ENCODE data around the gene LOXHD1. TPM values are rescaled to one million over a fixed set of nuclear protein-coding genes. Genes with fewer than 3 reads are reported as not detected.

The LOXHD1 gene
- total RNA-seq, 2 experiments from 2014 or later, result 0.05 TPM; not detected in 1

GRCh38 chr18:46506974-46507586, 149.9 kb downstream of the LOXHD1 start:
- Mint-ChIP-seq H3K4me1 (ENCODE audit: low read depth) (no peaks in the 10 kb centered on the region), H3K27ac (no peak overlapping the region), H3K4me3 (no peak overlapping the region), H3K27me3 (ENCODE audit: low read depth) (peaks cover 3% of the 10 kb centered on the region), H3K9me3 (no peaks in the 10 kb centered on the region), H3K36me3 (ENCODE audit: low read depth) (no peaks in the 10 kb centered on the region)
- intact Hi-C loops (cut with micrococcal nuclease), result no loop called here
- DNase-seq, result no peak
- CTCF ChIA-PET, result no interaction called here

- intact Hi-C loops (cut with micrococcal nuclease), result no loop called here
- H3K27me3 Mint-ChIP-seq (ENCODE audit: low read depth), result peaks cover 7% of the 10 kb centered on the region
- no peak overlapping the region for H3K27ac Mint-ChIP-seq
- H3K36me3 Mint-ChIP-seq (ENCODE audit: low read depth), result no peaks in the 10 kb centered on the region
- no peaks in the 10 kb centered on the region for H3K4me1 Mint-ChIP-seq (ENCODE audit: low read depth)
- CTCF ChIA-PET, result no interaction called here
- H3K9me3 Mint-ChIP-seq, result no peaks in the 10 kb centered on the region
- H3K4me3 Mint-ChIP-seq, result no peak overlapping the region
- DNase-seq, result peak; percentile 38
These were observed 154.6 kb downstream of the LOXHD1 start for GRCh38 chr18:46502444-46502843.

GRCh38 chr18:46497129-46497528, 159.9 kb downstream of the LOXHD1 start:
- Mint-ChIP-seq H3K4me3 (no peak overlapping the region), H3K4me1 (ENCODE audit: low read depth) (no peaks in the 10 kb centered on the region), H3K9me3 (peaks cover 3% of the 10 kb centered on the region), H3K27me3 (ENCODE audit: low read depth) (peaks cover 8% of the 10 kb centered on the region), H3K36me3 (ENCODE audit: low read depth) (no peaks in the 10 kb centered on the region), H3K27ac (no peak overlapping the region)
- DNase-seq, result peak; percentile 69
- CTCF ChIA-PET, result no interaction called here
- intact Hi-C loops (cut with micrococcal nuclease), result no loop called here

- CTCF ChIA-PET, result interaction anchor here (0.6 to 1.7 kb wide), 3 partner anchors 175 to 385 kb away, joined by 3 to 7 read pairs (median 4); partner anchors contain the start of gene HAUS1
- no peak overlapping the region for H3K4me3 Mint-ChIP-seq
- intact Hi-C loops (cut with micrococcal nuclease), result no loop called here
- H3K36me3 Mint-ChIP-seq (ENCODE audit: low read depth), result no peaks in the 10 kb centered on the region
- no peaks in the 10 kb centered on the region for H3K27me3 Mint-ChIP-seq (ENCODE audit: low read depth)
- peaks cover 3% of the 10 kb centered on the region for H3K9me3 Mint-ChIP-seq
- no peaks in the 10 kb centered on the region for H3K4me1 Mint-ChIP-seq (ENCODE audit: low read depth)
- no peak for DNase-seq
- no peak overlapping the region for H3K27ac Mint-ChIP-seq
These were observed 168.4 kb downstream of the LOXHD1 start for GRCh38 chr18:46488471-46489213.

DNA sequence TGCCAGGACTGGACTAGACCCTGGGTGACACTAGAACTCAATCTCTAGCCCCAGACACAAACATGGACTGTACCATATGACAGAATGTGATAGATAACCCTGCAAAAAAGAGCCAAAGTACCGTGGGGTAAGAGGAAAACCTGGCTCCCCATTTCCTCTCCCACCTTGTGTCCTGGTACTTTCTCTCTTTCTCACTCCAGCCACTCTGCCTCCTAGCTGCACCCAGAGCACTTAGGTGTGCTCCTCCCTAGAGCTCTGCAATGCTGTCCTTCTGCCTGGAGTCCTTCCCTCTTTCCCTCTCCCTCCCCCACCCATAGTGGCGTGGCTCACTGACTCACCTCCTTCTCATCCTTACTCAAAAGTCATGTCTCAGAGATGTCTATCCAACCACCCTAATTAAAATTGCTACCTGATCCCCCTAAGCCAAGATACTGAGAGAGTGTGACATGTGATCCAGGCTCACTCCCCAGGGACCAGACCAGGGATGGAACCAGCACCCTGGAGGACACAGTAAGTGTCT, 171.3 kb downstream of the LOXHD1 start:
- H3K4me1 Mint-ChIP-seq (ENCODE audit: low read depth), result no peaks in the 10 kb centered on the region
- CTCF ChIA-PET, result no interaction called here
- H3K4me3 Mint-ChIP-seq, result no peak overlapping the region
- intact Hi-C loops (cut with micrococcal nuclease), result no loop called here
- no peaks in the 10 kb centered on the region for H3K36me3 Mint-ChIP-seq (ENCODE audit: low read depth)
- no peak for DNase-seq
- no peak overlapping the region for H3K27ac Mint-ChIP-seq
- no peaks in the 10 kb centered on the region for H3K9me3 Mint-ChIP-seq
- H3K27me3 Mint-ChIP-seq (ENCODE audit: low read depth), result no peaks in the 10 kb centered on the region

DNA sequence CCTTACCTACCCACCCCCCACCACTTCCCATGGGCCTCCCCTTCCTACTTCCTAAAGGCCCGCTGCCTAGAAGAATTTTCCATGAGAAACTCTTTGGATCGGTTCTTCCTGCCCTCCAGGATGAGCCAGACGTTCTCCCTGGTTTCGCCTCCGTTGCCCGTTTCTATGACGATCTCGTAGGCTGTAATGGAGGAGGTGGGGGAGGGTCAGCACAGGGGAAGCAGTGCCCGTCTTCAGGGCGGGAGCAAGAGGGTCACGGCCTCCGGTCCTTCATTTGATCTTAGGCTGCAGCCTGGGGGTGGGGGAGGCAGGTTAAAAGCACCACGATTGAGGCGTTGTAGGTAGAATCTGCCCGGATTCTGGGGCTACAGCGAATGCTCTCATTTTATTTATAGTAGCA, 172.0 kb downstream of the LOXHD1 start:
- no peak overlapping the region for H3K4me3 Mint-ChIP-seq
- H3K9me3 Mint-ChIP-seq, result no peaks in the 10 kb centered on the region
- no peaks in the 10 kb centered on the region for H3K4me1 Mint-ChIP-seq (ENCODE audit: low read depth)
- DNase-seq, result no peak
- no peak overlapping the region for H3K27ac Mint-ChIP-seq
- H3K36me3 Mint-ChIP-seq (ENCODE audit: low read depth), result no peaks in the 10 kb centered on the region
- intact Hi-C loops (cut with micrococcal nuclease), result no loop called here
- CTCF ChIA-PET, result no interaction called here
- no peaks in the 10 kb centered on the region for H3K27me3 Mint-ChIP-seq (ENCODE audit: low read depth)

GRCh38 chr18:46482831-46483230, 174.2 kb downstream of the LOXHD1 start:
- Mint-ChIP-seq H3K4me3 (no peak overlapping the region), H3K9me3 (no peaks in the 10 kb centered on the region), H3K27ac (no peak overlapping the region), H3K36me3 (ENCODE audit: low read depth) (no peaks in the 10 kb centered on the region), H3K4me1 (ENCODE audit: low read depth) (no peaks in the 10 kb centered on the region), H3K27me3 (ENCODE audit: low read depth) (no peaks in the 10 kb centered on the region)
- intact Hi-C loops (cut with micrococcal nuclease), result no loop called here
- DNase-seq, result no peak
- CTCF ChIA-PET, result interaction anchor here (0.9 to 7.3 kb wide), 5 partner anchors 126 to 333 kb away, joined by 3 to 46 read pairs (median 5); a partner anchor contains a TSS

DNA sequence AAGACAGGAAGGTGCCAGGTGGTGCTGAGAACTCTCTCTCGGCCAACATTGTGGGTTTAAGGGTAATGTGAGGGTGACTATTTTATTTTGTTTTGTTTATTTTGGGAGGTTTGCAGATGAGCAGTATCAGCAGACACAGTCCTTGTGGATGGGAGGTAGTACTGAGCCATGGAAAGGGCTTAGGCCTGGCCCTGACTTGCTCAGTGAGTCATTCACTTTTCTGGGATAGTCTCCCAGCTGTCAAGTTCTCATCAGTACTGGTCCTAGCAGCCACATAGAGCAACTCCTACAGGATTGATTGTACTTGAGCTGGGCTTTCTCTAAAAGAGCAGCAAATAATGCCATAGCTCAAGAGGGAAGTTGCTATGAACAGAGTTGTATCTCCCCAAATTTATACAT, 175.2 kb downstream of the LOXHD1 start:
- CTCF ChIA-PET, result interaction anchor here (0.9 to 7.3 kb wide), 8 partner anchors 10 to 334 kb away, joined by 3 to 46 read pairs (median 5); a partner anchor contains a TSS
- Mint-ChIP-seq H3K4me1 (ENCODE audit: low read depth) (no peaks in the 10 kb centered on the region), H3K27ac (no peak overlapping the region), H3K4me3 (no peak overlapping the region), H3K27me3 (ENCODE audit: low read depth) (no peaks in the 10 kb centered on the region), H3K36me3 (ENCODE audit: low read depth) (no peaks in the 10 kb centered on the region), H3K9me3 (no peaks in the 10 kb centered on the region)
- intact Hi-C loops (cut with micrococcal nuclease), result loop anchor here (1.0 to 2.0 kb wide), 3 partner anchors 201 to 333 kb away; no protein-coding TSS in a partner anchor
- DNase-seq, result no peak

DNA sequence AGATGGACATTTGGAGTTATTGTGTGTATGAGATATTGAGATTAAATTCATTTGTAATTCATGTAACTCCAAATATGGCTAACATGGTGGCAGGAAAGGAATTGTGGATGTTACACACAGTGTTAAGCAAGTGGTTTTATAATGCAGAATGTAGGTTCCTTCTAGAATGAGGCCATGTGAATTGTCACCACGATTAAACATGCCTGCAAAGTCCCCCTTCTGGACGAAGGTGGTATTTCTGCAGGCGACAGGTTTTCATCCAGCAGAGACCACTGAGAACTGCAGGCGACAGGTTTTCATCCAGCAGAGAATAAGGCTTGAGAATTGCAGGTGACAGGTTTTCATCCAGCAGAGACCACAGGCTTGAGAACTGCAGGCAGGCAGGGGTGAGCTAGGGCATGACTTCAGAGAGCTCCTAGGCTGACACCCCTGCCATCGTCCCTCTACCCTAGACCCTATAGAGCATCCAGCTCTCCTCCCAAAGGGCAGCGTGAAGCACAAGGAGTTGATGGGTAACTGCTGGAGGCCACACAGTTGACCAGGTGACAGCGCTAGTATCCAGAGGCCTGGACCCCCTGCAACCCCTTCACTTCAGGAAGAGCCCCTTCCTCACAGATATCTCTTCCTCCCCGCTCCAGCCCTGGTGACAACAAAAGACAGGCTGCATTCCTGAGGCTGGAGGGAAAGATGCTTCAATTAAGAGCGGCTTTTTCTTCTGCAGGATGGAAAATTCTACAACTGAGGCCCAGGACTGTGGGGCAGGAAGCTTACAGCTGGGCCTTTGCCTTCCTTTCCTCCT, 175.8 kb downstream of the LOXHD1 start:
- Mint-ChIP-seq H3K36me3 (ENCODE audit: low read depth) (no peaks in the 10 kb centered on the region), H3K27me3 (ENCODE audit: low read depth) (no peaks in the 10 kb centered on the region), H3K4me3 (no peak overlapping the region), H3K4me1 (ENCODE audit: low read depth) (no peaks in the 10 kb centered on the region), H3K27ac (no peak overlapping the region), H3K9me3 (no peaks in the 10 kb centered on the region)
- CTCF ChIA-PET, result interaction anchor here (0.9 to 7.3 kb wide), 8 partner anchors 10 to 334 kb away, joined by 3 to 46 read pairs (median 5); a partner anchor contains a TSS
- intact Hi-C loops (cut with micrococcal nuclease), result loop anchor here (1.0 to 2.0 kb wide), 3 partner anchors 200 to 332 kb away; no protein-coding TSS in a partner anchor
- peak; percentile 68 for DNase-seq

- no peaks in the 10 kb centered on the region for H3K36me3 Mint-ChIP-seq (ENCODE audit: low read depth)
- H3K9me3 Mint-ChIP-seq, result no peaks in the 10 kb centered on the region
- CTCF ChIA-PET, result interaction anchor here (1.1 to 7.3 kb wide), 2 partner anchors 94 to 198 kb away, joined by 3 to 46 read pairs; no protein-coding TSS in a partner anchor
- H3K27me3 Mint-ChIP-seq (ENCODE audit: low read depth), result no peaks in the 10 kb centered on the region
- no peak overlapping the region for H3K4me3 Mint-ChIP-seq
- no peaks in the 10 kb centered on the region for H3K4me1 Mint-ChIP-seq (ENCODE audit: low read depth)
- intact Hi-C loops (cut with micrococcal nuclease), result loop anchor here (2.0 kb wide), 1 partner anchor 331 kb away; no protein-coding TSS in a partner anchor
- DNase-seq, result no peak
- H3K27ac Mint-ChIP-seq, result no peak overlapping the region
These were observed 176.8 kb downstream of the LOXHD1 start for GRCh38 chr18:46480226-46480625.

- no peak overlapping the region for H3K27ac Mint-ChIP-seq
- no peaks in the 10 kb centered on the region for H3K27me3 Mint-ChIP-seq (ENCODE audit: low read depth)
- no peaks in the 10 kb centered on the region for H3K9me3 Mint-ChIP-seq
- H3K4me3 Mint-ChIP-seq, result no peak overlapping the region
- CTCF ChIA-PET, result interaction anchor here (0.6 to 7.3 kb wide), 3 partner anchors 179 to 1641 kb away, joined by 3 to 46 read pairs (median 3); no protein-coding TSS in a partner anchor
- intact Hi-C loops (cut with micrococcal nuclease), result no loop called here
- H3K4me1 Mint-ChIP-seq (ENCODE audit: low read depth), result peaks cover 2% of the 10 kb centered on the region
- no peak for DNase-seq
- H3K36me3 Mint-ChIP-seq (ENCODE audit: low read depth), result no peaks in the 10 kb centered on the region
These were observed 178.2 kb downstream of the LOXHD1 start for GRCh38 chr18:46478796-46479195.

All from activated naive CD4-positive, alpha-beta T cell treated with anti-CD3 and anti-CD28 coated beads for 36 hours (primary cell).